Cardiac muscle cell (in vitro differentiated cells and primary cell): ENCODE measurements around the gene SLC7A14. TPM values are rescaled to one million over a fixed set of nuclear protein-coding genes. Genes with fewer than 3 reads are reported as not detected.
"Not testable (repeated sequence)": the region's sequence is repeated elsewhere in the genome, so short reads cannot be mapped to it uniquely, and the experiment has no call there.

Experiments
- DNase-seq, 2 donors: peaks; one replicate each; pipeline versions ENCODE4 v3.0.0 to v3.0.0-alpha.2; 2010 to 2017; ENCODE audit warnings: low read depth in 1 of 2, low spot score in 1 of 2
- H3K27ac ChIP-seq: fragments of 200-600 bp; sonication (generic); 2 replicates; pipeline ENCODE4 v1.5.1; 2016
- H3K27me3 ChIP-seq: fragments of 200-600 bp; sonication (generic); 2 replicates; pipeline ENCODE4 v1.6.0; 2016; ENCODE audit warnings: control low read depth
- H3K36me3 ChIP-seq: fragments of 200-600 bp; sonication (generic); 2 replicates; pipeline ENCODE4 v1.5.1; 2016; ENCODE audit warnings: control low read depth
- H3K4me1 ChIP-seq: fragments of 200-600 bp; sonication (generic); 2 replicates; pipeline ENCODE4 v1.8.1; 2017; ENCODE audit warnings: low read depth, mild to moderate bottlenecking, mixed run types
- H3K4me3 ChIP-seq: fragments of 200-600 bp; sonication (generic); 2 replicates; pipeline ENCODE4 v1.5.1; 2016; ENCODE audit warnings: mild to moderate bottlenecking
- H3K9me3 ChIP-seq: fragments of 200-600 bp; sonication (generic); 2 replicates; pipeline ENCODE4 v1.5.1; 2017; ENCODE audit warnings: low read depth, mild to moderate bottlenecking, control low read depth
- CTCF ChIP-seq: IDR thresholded peaks from 2 replicates; pipeline ENCODE4 v1.5.1; 2012; ENCODE audit warnings: low read depth, mild to moderate bottlenecking, low read length
- polyA plus RNA-seq: library from polyadenylated mRNA; unstranded; fragments of >200 nt; fragmentation: Nextera tagmentation; extraction: Ambion mirVana; gene quantifications from 2 replicates; pipeline ENCODE4 v1.2.1, GENCODE V29; 2016
- total RNA-seq: library from RNA; depleted of rRNA; stranded (reverse); fragments of >200 nt; gene quantifications from 2 replicates; pipeline ENCODE4 v1.2.3, GENCODE V29; 2016

SLC7A14 gene
- total and polyA plus RNA-seq, 2 experiments from 2014 or later: not detected

- DNase-seq: no peak
- Histone ChIP-seq H3K4me1 (no peaks in the 10 kb centered on the region), H3K36me3 (no peaks in the 10 kb centered on the region), H3K27ac (no peak overlapping the region), H3K4me3 (no peak overlapping the region), H3K27me3 (peaks cover 32% of the 10 kb centered on the region), H3K9me3 (no peaks in the 10 kb centered on the region)
- no peak for TF ChIP-seq CTCF
Observed at GRCh38 chr3:170579646-170580045, 6.2 kb downstream of the SLC7A14 start.

GRCh38 chr3:170572665-170573253 lies 13.1 kb downstream of the SLC7A14 start:
- Histone ChIP-seq H3K27me3 (no peaks in the 10 kb centered on the region), H3K27ac (no peak overlapping the region), H3K4me1 (no peaks in the 10 kb centered on the region), H3K36me3 (no peaks in the 10 kb centered on the region), H3K4me3 (no peak overlapping the region), H3K9me3 (no peaks in the 10 kb centered on the region)
- no peak for TF ChIP-seq CTCF
- peak in 1 of 2 donors; percentile 69 for DNase-seq

- not testable (repeated sequence) for H3K4me3 ChIP-seq, H3K27me3 ChIP-seq, DNase-seq, H3K4me1 ChIP-seq, H3K27ac ChIP-seq, H3K36me3 ChIP-seq, H3K9me3 ChIP-seq
Observed at GRCh38 chr3:170567598-170567997, 18.3 kb downstream of the SLC7A14 start.

GRCh38 chr3:170566413-170566812 lies 19.5 kb downstream of the SLC7A14 start:
- Histone ChIP-seq H3K27me3 (no peaks in the 10 kb centered on the region), H3K4me3 (no peak overlapping the region), H3K4me1 (no peaks in the 10 kb centered on the region), H3K36me3 (no peaks in the 10 kb centered on the region), H3K9me3 (no peaks in the 10 kb centered on the region), H3K27ac (no peak overlapping the region)
- DNase-seq: no peak
- TF ChIP-seq CTCF: no peak

- Histone ChIP-seq H3K36me3 (no peaks in the 10 kb centered on the region), H3K9me3 (no peaks in the 10 kb centered on the region), H3K4me1 (no peaks in the 10 kb centered on the region), H3K27me3 (no peaks in the 10 kb centered on the region), H3K4me3 (no peak overlapping the region), H3K27ac (no peak overlapping the region)
- DNase-seq: no peak
- no peak for TF ChIP-seq CTCF
Observed at GRCh38 chr3:170565495-170565894, 20.4 kb downstream of the SLC7A14 start.

- Histone ChIP-seq H3K9me3 (no peaks in the 10 kb centered on the region), H3K27me3 (no peaks in the 10 kb centered on the region)
Observed at GRCh38 chr3:170564664-170565063, 21.2 kb downstream of the SLC7A14 start.

More at GRCh38 chr3:170564664-170565063, 21.2 kb downstream of the SLC7A14 start:
- Histone ChIP-seq H3K4me3 (no peak overlapping the region), H3K4me1 (no peaks in the 10 kb centered on the region), H3K36me3 (no peaks in the 10 kb centered on the region), H3K27ac (no peak overlapping the region)
- no peak for DNase-seq
- no peak for TF ChIP-seq CTCF
